ENCODE results near the gene IL22RA2. TPM values are rescaled to one million over a fixed set of nuclear protein-coding genes. Genes with fewer than 3 reads are reported as not detected.

IL22RA2 gene
- total RNA-seq, 1 donor from 2014 or later: not detected

GRCh38 chr6:137121401-137121997 lies 51.9 kb downstream of the IL22RA2 start:
- TF ChIP-seq CTCF (IDR thresholded peaks at IDR 0.05; ENCODE audit: unreplicated experiment): no peak
- no peak for DNase-seq (ENCODE audit: low spot score in 2 of 2, unreplicated experiment in 2 of 2)
- Mint-ChIP-seq H3K4me1 (no peaks in the 10 kb centered on the region), H3K4me3 (no peak overlapping the region), H3K27ac (no peak overlapping the region), H3K9me3 (peaks cover 27% of the 10 kb centered on the region), H3K27me3 (ENCODE audit: low read depth) (no peaks in the 10 kb centered on the region), H3K36me3 (no peaks in the 10 kb centered on the region)

DNA sequence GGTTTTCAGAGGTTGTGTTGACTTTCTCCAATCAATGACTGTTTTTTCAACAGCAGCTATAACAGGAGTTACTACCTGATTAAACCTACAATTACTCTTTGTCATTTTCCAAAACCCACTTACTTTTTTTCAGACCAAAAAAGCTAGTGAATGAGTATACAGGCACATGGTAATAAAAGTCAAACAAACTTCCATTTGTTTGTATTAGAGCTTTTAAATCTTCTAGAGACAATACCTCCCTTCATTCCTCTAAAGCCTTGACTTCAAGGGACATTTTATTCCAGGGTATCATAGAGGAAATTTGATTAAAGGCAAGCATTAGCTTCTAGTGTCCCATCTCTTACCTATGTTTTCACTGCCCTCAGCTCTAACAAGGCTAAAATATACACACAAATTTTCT lies 52.7 kb downstream of the IL22RA2 start:
- no peaks in the 10 kb centered on the region for H3K27me3 Mint-ChIP-seq (ENCODE audit: low read depth)
- no peaks in the 10 kb centered on the region for H3K36me3 Mint-ChIP-seq
- H3K27ac Mint-ChIP-seq: no peak overlapping the region
- peaks cover 24% of the 10 kb centered on the region for H3K9me3 Mint-ChIP-seq
- H3K4me3 Mint-ChIP-seq: no peak overlapping the region
- TF ChIP-seq CTCF (IDR thresholded peaks at IDR 0.05; ENCODE audit: unreplicated experiment): no peak
- no peak for DNase-seq (ENCODE audit: low spot score in 2 of 2, unreplicated experiment in 2 of 2)
- H3K4me1 Mint-ChIP-seq: no peaks in the 10 kb centered on the region

DNA sequence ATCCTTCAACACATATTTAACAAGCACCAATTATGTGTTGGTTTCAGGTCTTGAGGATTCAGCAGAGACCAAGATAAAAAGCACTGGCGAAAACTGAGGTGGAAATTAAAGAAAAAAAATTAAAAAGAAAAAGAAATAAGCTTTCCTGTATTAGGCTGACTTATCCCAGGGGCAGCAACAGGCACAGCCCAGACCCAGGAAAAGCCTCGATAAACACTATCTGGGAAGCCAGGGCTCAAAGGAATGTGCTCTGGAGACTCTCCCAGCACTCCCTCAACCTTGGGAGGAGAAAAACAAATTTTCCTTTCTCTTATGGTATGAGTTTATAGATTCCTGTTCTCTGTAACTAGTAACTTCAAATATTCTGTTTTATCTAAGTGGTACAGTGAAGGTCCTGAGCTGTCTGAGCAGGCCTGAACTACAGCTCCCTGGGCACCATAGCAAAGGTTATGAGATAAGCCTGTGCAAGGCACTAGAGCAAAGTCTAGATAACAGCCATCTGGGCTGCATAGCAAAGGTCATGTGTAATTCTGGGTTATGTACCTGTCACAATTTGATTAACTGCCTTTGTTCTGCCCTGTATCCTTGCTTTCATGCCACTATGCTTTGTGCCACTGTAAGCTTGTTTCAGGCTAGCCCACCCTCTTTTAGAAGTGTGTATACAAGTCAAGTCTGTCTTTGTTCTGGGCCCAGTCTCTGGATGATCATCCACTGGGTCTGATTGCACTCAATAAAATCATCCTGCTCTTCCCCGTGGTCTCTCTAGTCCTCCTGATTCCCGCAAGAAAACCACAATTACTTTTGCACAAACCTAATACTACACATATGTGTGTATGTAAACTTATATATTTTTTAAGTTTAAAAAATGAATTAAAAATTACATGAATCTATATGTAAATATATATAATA lies 54.0 kb downstream of the IL22RA2 start:
- Mint-ChIP-seq H3K27me3 (ENCODE audit: low read depth) (no peaks in the 10 kb centered on the region), H3K9me3 (peaks cover 24% of the 10 kb centered on the region), H3K36me3 (no peaks in the 10 kb centered on the region), H3K4me3 (no peak overlapping the region), H3K27ac (no peak overlapping the region), H3K4me1 (no peaks in the 10 kb centered on the region)
- DNase-seq (ENCODE audit: low spot score in 2 of 2, unreplicated experiment in 2 of 2): no peak
- no peak for TF ChIP-seq CTCF (IDR thresholded peaks at IDR 0.05; ENCODE audit: unreplicated experiment)

GRCh38 chr6:137117581-137117980 lies 55.9 kb downstream of the IL22RA2 start:
- Mint-ChIP-seq H3K27ac (no peak overlapping the region), H3K4me3 (no peak overlapping the region), H3K36me3 (no peaks in the 10 kb centered on the region), H3K27me3 (ENCODE audit: low read depth) (no peaks in the 10 kb centered on the region), H3K4me1 (no peaks in the 10 kb centered on the region), H3K9me3 (peaks cover 24% of the 10 kb centered on the region)
- no peak for DNase-seq (ENCODE audit: low spot score in 2 of 2, unreplicated experiment in 2 of 2)
- TF ChIP-seq CTCF (IDR thresholded peaks at IDR 0.05; ENCODE audit: unreplicated experiment): no peak

GRCh38 chr6:137116807-137117206 lies 56.6 kb downstream of the IL22RA2 start:
- H3K4me3 Mint-ChIP-seq: no peak overlapping the region
- no peaks in the 10 kb centered on the region for H3K4me1 Mint-ChIP-seq
- H3K36me3 Mint-ChIP-seq: no peaks in the 10 kb centered on the region
- H3K27me3 Mint-ChIP-seq (ENCODE audit: low read depth): no peaks in the 10 kb centered on the region
- DNase-seq (ENCODE audit: low spot score in 2 of 2, unreplicated experiment in 2 of 2): no peak
- no peak overlapping the region for H3K27ac Mint-ChIP-seq
- H3K9me3 Mint-ChIP-seq: peaks cover 24% of the 10 kb centered on the region
- no peak for TF ChIP-seq CTCF (IDR thresholded peaks at IDR 0.05; ENCODE audit: unreplicated experiment)

All from mesothelial cell of epicardium (in vitro differentiated cells).